ENCODE data around the gene OLFML2A.

OLFML2A gene

DNA sequence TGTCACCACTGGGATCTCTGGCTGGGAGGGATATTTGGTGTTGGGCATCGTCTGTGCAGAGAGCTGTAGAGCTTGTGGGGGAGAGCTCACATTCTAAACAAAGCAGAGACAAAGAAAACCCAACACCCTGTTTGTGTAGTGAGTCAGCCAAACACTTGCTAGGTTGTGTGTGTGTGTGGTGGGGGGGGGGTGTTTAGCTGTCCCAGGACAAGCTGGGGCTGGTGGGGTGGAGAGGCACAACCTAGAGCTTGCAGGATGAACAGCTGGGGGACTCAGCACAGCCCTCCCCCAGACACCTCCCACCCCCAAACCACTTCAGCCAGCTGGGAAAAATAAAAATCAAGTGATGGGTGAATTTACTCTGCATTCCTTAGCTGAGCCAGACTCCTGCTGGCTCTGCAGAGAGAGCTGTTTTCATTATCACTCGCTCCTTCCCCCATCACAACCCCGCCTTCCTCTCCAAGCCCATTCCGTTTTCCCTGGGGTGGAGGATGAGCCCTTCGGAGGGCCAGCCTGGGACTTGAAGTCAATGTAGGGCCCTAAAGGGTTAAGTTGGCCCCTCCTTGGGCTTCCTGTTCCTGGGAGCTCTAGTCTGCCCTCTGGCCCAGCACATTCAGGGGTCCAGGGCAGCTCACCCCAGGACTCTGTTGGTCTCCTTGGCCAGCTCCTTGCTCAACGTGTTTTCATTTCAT, 2.6 kb downstream of the OLFML2A start:
- no peak for DNase-seq

DNA sequence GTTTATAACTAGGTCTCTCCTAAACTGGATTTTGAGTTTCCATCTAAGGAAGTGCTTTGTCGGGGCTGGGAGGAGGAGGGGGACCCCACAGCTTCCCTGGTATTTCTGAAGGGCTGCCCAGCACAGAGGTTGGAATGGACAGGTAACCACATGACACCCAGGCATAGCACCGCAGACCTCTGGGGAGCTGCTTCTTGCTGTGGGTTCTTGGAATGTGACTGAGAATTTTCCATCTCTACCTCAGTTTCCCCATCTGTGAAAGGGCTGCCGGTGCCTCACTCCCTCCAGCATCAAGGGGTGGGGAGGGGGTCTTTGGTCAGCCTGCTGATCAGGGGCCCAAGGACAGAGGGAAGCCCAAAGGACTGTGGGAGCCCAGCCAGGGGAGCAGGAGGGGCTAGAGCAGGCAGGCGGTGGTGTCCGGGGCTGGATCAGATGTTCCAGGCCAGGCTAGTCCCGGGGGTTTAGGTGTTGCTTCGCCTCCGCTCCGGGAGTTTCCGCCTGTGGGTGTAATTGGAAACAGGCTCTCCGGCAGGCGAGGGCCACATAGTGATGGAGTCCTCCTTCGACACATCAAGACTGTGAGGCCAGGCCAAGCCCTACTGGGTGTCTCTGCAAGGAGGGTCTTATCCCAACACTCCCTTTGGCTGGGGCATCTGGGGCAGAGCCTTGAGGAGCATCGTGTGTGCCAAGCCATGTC, 3.3 kb downstream of the OLFML2A start:
- DNase-seq = no peak

DNA sequence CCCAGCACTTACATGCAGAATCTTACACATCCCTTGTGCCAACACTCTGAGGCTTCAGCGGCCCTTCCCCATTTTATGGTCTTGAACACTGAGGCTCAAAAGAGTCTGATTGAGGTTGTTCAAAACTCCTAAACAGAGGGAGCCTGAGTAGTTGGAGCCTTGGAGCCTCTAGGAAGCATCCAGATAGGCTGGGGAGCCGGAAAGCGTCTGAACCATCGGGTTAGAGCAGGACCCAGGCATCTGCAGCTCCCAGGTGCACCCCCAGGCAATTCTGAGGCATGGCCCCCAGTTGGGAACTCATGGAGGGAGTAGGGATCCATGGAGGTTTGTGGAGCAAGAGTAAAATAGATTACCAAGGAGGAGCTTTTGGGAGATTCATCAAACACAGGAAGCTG, 3.8 kb downstream of the OLFML2A start:
- DNase-seq = no peak

DNA sequence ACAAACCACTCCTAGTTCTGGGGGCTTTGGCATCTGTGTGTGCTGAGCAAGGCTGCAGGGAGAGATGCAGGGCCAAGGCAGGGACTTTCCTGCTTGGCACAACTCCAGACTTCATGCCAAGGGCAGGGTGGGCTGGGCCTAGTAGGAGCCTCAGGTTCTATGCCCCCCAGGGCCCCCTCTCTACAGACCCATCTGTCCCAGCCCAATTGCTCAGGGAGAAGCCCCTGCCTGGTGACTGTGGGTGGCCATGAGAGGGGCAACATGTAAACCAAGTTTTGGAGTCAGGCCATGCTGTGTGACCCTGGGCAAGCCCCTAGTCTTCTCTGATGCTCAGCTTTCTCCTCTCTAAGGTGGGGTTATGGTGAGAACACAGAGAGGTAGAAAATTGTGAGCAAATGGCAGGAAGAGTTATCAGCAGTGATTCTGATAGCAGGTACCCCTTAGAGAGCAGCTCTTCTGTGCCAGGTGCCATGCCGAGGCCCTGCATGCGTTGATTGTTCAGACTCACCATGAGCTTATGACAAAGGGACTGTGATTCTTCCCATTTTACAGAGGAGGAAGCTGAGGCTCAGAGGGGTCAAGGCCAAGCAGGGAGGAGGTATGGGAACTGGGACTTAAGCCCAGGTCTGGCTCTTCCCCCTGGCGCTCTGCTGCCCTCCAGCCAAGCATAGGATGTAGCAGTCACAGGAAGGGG, 5.2 kb downstream of the OLFML2A start:
- no peak for DNase-seq

DNA sequence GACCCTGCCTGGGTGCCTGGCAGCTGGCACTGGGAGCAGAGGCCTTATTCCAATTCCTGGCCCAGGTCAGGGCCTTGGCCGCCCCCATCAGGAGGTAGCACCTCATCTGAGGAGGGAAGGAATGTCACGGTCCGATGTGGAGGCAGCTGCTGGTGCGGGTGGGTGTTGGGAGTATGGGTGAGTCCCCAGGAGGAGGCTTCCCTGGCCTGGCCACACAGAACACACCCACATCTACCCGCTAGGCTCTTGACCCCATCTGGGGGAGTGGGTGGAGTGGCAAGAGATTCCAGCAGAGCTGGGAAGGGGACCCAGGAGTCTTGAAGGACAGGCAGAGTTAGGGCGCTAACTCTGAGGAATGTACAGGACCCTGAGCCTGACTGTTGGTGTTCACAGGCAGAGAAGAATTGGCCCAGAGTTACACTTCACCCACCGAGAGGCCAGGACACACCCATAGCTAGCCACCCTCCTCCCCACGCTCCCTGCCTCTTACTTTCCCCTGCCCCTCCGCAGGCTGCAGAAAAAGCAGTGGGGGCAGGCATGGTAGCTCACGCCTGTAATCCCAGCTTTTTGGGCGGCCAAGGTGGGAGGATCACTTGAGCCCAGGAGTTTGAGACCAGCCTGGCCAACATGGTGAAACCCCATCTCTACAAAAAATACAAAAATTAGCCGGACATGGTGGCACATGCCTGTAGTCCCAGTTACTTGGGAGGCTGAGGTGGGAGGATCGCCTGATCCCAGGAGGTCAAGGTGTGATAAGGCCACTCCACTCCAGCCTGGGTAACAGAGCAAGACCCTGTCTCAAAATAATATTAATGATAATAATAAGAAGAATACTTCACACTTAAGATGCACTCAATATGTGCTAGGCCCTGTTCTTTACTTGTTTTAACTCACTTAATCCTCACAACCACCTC, 6.0 kb downstream of the OLFML2A start:
- no peak for DNase-seq

DNA sequence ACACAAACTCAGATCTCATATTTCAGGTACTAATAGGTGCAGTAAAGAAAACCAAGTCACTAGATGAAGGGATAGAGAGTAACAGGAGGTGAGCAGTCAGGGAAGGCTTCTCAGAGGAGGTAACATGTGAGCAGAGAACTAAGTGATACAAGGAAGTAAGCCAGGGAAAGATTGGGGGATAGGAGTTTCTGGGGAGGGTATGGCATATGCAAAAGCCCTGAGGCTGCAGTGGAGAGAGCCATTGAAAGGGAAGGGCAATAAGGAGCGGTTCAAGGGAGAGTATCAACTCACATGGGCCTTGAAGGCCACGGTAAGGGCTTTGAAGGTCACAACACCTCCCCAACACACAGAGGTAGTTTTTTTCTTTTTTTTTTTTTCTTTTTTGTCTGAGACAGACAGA, 6.9 kb downstream of the OLFML2A start:
- no peak for DNase-seq

DNA sequence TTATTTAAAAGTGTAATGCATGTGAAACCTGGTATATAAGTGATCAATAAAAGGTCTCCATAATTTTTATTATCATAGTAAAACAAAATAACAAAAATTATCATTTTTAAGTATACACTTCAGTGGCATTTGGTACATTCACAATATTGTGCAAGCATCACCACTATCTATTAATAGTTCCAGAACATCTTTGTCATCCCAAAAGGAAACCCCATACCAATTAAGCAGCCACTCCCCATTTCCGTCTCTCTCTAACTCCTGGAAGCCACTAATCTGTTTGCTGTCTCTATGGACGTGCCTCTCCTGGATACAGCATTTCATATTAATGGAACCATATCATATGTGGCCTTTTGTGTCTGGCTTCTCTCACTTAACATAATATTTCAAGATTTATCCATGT, 7.6 kb downstream of the OLFML2A start:
- no peak for DNase-seq

DNA sequence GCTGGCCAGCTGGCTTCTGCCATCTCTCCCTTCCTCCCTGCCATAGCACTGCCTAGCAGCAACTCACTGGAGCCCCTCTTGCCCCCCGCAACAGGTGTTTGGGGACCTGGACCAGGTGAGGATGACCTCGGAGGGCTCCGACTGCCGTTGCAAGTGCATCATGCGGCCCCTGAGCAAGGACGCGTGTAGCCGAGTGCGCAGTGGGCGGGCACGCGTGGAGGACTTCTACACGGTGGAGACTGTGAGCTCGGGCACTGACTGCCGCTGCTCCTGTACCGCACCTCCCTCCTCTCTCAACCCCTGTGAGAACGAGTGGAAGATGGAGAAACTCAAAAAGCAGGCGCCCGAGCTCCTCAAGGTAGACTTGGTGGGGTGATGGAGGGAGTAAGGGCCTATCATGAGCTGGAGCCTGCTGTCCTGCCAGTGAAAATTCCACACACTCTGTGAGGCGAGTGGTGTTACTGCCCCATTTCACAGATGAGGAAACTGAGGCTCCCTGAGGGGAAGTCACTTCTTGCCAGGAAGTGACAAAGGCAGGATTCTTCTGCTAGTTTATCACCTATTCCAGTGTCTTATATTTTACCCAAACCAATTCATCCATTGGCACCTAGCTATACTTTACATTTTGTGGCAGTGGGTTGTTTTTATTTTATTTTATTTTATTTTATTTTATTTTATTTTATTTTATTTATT, 10.1 kb downstream of the OLFML2A start:
- DNase-seq = no peak

DNA sequence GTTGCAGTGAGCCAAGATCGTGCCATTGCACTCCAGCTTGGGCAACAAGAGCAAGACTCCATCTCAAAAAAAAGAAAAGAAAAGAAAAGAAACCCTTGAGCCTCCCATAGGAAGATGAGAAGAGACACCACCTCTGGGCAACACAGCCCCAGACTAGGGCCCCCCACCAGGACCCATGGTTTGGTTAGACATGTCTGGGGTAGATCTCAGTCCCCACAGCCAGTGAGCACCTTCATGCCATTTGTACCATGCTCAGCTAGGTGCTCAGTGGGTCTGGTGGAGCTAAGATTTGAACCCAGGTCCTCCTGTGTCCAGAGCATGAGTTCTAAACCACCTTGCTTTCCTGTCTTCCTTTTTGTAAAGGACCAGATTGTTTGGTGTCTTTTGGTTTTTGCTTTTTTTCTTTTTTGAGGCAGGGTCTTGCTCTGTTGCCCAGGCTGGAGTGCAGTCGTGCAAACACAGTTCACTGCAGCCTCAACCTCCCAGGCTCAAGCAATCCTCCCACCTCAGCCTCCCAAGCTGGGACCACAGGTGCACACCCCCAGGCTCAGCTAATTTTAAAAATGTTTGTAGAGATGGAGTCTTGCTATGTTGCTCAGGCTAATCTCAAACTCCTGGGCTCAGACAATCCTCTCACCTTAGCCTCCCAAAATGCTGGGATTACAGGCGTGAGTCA, 11.7 kb downstream of the OLFML2A start:
- no peak for DNase-seq

DNA sequence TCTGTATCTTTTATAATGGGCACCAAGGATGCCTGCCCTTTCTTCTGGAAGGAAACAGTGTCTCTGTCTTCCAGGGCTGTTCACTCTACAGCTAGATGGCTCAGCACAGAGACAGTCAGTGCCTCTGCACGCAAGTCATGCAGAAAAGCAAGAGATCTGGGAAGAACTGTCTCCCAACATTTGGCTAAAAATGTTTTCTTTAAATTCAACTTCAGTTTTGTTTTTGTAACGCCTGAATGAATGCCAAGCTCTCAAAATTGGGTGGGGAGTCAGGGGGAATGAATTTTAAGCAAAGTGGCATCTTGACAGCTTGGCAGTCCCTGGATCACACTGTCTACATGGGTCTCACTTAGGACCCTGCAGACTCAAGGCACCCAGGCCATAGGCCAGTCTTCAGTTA, 12.6 kb downstream of the OLFML2A start:
- DNase-seq = no peak

DNA sequence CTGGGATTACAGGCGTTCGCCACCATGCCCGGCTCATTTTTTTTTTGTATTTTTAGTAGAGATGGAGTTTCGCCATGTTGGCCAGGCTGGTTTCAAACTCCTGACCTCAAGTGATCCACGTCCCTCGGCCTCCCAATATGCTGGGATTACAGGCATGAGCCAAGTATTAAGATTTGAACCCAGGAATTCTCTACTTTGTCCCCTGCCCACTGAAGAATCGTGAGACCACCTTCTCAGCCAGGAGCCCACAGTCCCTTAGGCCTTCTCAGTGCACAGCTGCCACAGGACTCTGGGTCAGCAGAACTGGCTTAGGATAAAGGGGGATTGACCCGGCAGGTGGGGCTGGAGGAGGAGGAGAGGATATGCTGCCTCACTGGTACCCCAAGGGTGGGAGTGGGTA, 13.4 kb downstream of the OLFML2A start:
- no peak for DNase-seq

DNA sequence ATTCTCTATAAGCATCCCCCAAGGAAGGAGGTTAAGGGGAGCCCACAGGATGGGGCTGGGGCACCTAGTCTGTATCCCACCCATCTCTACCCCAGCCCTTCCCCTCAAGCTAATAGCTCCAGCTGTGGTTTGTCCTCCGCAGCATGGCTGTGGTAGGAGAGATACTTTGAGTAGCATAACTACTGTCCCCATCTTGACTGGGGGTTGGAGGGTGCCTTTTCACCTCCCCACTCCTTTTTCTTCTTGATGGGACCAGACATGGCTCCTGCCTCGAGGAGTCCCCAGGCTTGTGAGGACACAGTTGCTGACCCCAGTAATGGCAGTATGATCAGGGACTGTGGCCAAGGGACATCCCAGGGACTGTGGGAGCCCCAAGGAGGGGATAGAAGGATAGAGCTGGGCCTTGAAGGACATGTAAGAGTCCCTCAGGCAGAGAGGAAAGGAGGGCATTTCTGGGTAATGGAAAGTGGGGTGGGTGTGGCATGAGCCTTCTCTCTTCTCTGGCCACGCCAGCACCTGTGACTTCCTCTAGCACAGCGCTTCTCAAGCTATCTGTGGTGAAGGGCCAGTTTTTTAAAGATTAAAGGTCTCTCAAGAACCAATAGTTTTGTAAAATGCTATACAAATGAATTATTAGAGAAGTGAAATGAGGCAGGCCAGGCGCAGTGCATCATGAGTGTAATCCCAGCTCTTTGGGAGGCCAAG, 14.0 kb downstream of the OLFML2A start:
- no peak for DNase-seq

DNA sequence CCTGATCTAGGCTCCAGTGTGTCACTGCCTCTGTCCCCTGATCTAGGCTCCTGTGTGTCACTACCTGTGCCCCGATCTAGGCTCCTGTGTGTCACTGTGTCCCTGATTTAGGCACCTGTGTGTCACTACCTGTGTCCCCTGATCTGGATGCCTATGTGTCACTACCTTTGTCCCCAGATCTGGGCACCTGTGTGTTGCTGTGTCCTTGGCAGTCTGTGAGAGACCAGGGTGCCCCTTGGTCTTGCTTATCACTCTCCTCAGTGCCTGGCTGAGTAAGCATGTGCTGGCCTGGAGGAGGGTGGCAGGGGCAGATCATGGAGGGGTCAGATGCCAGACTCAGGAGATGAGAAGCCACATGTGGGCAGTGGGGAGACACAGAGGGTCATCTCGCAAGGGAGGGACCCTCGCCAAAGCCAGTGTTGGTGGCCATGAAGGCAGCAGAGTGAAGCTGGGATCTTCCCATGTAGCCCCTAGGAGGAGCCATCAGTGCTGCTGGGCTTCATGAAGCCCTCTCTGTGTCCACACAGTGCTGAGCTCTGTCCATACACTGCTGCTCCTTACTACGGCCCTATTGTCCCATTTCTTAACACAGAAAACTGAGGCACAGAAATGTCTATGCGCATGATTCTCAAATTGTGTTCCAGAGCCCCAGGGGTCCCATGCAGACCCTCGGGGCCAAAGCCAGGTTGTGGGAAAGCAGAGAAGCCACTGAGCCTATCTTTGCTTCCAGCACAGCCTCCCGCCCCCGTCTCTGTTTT, 15.5 kb downstream of the OLFML2A start:
- DNase-seq = no peak

DNA sequence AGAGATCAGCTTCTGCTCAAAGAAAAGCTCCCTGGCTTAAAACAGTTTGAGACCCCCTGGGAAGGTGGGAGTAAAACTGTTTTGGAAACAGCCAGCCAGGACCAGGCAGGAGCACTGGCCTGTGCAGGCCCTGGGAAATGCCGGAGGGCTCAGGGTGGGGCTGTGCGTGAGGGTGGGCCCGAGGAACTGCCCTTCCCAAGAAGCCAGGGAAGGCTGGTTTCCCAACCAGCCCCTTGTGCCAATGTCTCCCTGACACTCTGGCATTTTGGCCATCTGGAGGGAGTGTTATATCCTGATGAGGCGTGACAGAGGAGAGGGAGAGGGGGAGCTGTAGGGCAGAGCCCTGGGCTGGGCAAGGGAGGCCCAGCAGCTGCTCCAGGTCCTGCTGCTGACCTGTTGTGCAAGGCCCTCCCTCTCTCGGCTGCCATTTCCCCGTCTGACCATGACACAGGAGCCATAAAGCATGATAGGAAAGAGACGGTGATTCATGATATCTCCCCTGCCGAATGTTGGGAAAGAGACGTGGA, 16.1 kb downstream of the OLFML2A start:
- DNase-seq = no peak

DNA sequence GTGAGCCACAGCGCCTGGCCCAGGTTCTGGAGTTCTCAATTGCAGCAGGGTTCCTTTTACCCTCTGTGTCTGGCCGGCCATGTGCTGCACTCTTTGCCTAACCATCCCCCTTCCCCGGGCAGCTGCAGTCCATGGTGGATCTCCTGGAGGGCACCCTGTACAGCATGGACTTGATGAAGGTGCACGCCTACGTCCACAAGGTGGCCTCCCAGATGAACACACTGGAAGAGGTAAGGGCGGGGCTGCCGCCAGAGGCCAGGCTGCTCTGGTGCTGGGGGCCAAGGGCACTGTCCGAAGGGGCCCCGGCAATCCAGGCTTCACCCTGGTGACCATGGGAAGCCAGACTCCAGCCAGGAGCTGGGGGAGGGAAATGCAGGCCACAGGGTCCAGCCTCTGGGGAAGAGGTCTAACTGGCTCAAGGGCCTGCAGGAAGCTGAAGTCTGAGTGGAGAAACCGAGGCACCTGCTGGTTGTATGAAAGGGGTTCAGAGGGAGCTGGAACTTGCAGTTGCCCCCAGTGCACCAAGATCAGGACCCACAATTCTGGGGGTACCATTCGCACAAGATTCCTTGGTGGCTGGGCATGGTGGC, 18.1 kb downstream of the OLFML2A start:
- DNase-seq = no peak

DNA sequence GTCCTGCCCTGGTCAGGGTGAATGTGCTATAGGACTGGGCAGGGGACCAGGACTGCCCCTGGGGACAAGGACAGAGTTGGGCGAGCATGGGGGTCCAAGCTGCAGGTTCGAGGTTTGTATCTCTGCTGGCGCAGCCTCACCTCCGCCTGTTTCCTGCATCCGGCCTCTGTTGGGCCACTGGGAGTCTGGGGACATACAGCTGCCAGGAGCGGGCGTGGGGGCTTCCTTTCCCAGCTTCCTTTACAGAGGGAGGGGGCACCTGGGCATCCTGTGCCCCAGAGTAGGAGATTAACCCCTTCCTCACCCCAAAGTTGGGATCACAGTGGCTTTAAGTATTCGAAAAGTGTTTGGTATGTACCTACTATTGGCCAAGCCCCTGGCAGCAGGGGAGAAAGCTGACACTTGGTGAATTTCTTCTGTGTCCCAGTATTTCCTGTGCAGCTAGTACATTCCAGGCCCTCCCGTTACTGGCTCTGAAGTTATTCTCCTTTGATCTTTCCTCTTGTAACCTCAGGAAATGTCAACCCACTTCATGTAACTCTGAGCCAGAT, 19.0 kb downstream of the OLFML2A start:
- no peak for DNase-seq

DNA sequence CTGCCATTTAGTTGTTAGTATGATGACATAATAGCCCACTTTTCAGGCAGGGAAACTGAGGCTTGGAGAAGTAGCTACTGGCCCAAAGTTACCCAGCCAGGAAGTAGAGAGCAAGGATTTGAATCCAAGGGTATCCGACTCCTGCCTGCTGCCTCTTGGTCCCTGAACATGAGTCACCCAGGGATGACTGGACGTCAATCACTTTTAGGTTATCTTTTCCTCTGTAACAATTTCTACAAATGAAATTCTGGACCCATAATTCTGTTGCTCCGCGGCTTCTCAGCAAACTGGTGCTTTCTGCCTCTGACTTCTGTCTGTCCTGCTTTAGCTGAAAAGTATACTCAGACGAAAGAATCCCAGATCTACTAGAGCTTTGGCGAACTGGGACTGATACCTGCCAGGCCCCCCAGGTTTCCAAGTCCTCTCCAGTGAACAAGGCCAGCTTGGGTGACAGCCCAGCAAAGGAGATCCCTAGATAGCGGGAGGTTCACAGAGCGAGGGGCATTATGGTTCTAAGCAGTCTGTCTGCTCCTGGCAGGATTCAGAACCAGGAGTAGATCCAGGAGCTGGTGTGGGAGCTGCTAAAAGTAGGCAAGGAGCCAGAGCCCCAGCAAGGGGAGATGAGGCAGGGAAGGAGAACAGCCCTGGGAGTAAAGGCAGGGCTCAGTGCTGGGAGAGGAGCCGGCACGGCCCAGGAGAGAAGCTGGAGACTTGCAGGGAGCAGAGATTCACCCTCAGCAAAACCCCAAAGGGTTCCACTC, 20.6 kb downstream of the OLFML2A start:
- DNase-seq = no peak

DNA sequence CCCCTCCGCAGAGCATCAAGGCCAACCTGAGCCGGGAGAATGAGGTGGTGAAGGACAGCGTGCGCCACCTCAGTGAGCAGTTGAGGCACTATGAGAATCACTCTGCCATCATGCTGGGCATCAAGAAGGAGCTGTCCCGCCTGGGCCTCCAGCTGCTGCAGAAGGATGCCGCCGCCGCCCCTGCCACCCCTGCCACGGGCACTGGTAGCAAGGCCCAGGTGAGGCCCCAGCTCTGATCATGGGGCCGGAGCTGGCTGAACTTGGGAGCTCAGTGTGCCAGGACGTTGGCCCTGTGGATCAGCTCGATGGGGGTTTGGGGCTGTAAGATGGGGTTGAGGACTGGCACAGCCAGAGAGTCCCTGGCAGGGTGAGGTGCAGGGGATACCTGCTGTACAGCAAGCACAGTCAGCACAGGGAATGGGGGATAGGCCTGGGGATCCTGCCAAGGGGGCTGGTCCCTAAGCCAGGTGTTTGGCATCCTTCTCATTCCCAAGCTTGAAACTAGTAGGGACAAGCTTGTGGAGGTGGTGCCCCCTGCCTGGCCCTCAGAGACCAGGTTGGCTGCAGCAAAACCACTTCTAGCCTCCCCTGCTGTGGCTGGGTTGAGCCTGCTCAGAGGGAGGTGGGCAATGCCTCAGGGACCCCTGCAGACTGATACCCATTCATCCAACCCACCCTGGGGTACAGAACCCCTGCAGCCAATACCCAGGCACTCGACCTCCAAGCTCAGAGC, 22.5 kb downstream of the OLFML2A start:
- DNase-seq = no peak
